ENCODE data around the gene ZMIZ1. TPM values are rescaled to one million over a fixed set of nuclear protein-coding genes. Genes with fewer than 3 reads are reported as not detected.

Gene ZMIZ1
- total RNA-seq, 1 donor, result 23.3 TPM

DNA sequence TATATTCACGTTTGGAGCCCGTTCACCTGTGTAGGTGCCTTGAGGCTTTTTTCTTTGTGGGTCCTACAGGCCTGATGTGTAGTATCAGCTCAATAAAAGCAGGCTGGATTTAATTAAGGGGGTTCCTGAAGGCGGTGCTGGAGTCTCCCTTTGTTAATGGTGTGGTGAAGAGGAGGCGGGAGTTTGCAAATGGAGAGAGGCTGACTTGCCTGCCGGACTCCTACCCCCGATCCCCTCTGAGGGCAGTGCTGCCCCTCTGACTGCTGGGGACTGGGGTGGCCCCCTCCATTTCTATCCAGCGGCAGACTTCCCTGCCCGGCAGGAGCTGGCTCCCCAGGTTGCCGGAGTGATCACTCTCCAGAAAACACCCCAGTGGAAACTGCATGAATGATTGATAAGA lies 45.1 kb downstream of the ZMIZ1 start:
- TF ChIP-seq CTCF (IDR thresholded peaks at IDR 0.05; ENCODE audit: insufficient read depth, low read depth, low read length), result no peak
- H3K4me3 ChIP-seq (ENCODE audit: low read depth, low read length), result no peak overlapping the region
- no peak for DNase-seq (ENCODE audit: low read depth)

GRCh38 chr10:79115302-79115701 lies 46.5 kb downstream of the ZMIZ1 start:
- TF ChIP-seq CTCF (IDR thresholded peaks at IDR 0.05; ENCODE audit: insufficient read depth, low read depth, low read length), result no peak
- DNase-seq (ENCODE audit: low read depth), result no peak
- no peak overlapping the region for H3K4me3 ChIP-seq (ENCODE audit: low read depth, low read length)

GRCh38 chr10:79116368-79116767 lies 47.6 kb downstream of the ZMIZ1 start:
- no peak for TF ChIP-seq CTCF (IDR thresholded peaks at IDR 0.05; ENCODE audit: insufficient read depth, low read depth, low read length)
- DNase-seq (ENCODE audit: low read depth), result no peak
- no peak overlapping the region for H3K4me3 ChIP-seq (ENCODE audit: low read depth, low read length)

GRCh38 chr10:79116801-79117723 lies 48.3 kb downstream of the ZMIZ1 start:
- TF ChIP-seq CTCF (IDR thresholded peaks at IDR 0.05; ENCODE audit: insufficient read depth, low read depth, low read length), result no peak
- no peak overlapping the region for H3K4me3 ChIP-seq (ENCODE audit: low read depth, low read length)
- peak; percentile 78 for DNase-seq (ENCODE audit: low read depth)

- DNase-seq (ENCODE audit: low read depth), result no peak
- no peak overlapping the region for H3K4me3 ChIP-seq (ENCODE audit: low read depth, low read length)
- no peak for TF ChIP-seq CTCF (IDR thresholded peaks at IDR 0.05; ENCODE audit: insufficient read depth, low read depth, low read length)
Observed at GRCh38 chr10:79118286-79119202, 49.8 kb downstream of the ZMIZ1 start.

DNA sequence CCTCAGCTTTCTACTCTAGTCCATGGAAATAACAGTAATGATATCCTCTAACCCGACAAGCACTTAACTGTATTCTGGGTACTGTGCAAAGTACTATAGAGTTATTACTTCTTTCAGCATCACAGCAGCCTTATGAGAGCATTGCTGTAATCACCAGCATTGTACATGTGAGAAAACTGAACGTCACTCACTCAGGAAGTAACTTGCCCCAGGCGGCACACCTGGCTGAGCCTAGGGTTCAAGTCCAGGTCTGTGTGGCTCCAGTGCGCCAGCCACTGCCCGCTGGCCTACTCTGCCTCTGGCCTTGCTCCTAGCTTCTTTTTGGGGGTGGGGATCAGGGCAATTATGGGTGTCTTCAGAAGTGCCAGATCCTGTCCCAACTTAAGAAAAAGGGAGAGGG lies 50.5 kb downstream of the ZMIZ1 start:
- DNase-seq (ENCODE audit: low read depth), result no peak
- H3K4me3 ChIP-seq (ENCODE audit: low read depth, low read length), result no peak overlapping the region
- no peak for TF ChIP-seq CTCF (IDR thresholded peaks at IDR 0.05; ENCODE audit: insufficient read depth, low read depth, low read length)
